ENCODE results near the gene SEZ6L.
A peak's percentile ranks its signal among the peaks of the same experiment; 100 is the strongest.

Gene SEZ6L

DNA sequence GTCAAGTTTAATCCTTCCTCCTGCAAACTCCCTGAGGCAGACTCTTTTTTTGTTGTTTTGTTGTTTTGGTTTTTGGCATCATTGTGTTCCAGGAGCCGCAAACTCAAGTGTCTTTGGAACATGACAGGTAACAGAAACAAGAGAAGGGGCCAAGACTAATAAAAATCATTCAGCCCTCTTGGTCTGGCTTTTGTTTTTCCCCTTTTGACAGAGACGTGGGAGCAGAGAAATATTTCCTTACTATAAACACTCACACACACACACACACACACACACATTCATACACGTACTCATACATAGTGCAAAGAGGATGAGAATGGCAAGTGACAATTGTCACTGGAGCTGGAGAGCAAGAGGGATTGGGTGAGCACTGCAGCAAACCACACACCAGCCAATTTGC is 249.4 kb downstream of the SEZ6L start:
- DNase-seq (ENCODE audit: low read depth): no peak

DNA sequence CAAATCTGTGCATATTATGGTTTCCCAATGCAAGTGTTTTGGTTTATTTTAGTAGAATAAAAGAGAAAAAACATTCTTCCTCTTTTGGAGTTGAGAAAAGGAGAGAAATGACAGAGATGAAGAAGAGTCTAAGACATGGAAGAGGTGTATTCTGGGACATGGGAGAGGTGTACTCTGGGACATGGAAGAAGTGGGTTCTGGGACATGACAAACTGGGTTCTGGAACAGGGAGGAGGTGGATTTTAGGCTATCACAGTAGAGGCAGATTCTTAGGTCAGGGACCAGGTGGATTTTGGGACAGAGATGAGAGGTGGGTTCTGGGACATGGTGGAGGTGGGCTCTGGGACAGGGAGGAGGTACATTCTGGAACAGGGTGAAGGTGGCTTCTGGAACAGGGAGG is 257.7 kb downstream of the SEZ6L start:
- no peak for DNase-seq (ENCODE audit: low read depth)

- DNase-seq (ENCODE audit: low read depth): peak; percentile 76
Observed at GRCh38 chr22:26428515-26429457, 259.5 kb downstream of the SEZ6L start, which contains the start of gene ASPHD2. Gene ASPHD2, plus strand, starts transcription at chr22:26429260. Its CDS starts 4,356 bp downstream, at chr22:26433616.

- no peak for DNase-seq (ENCODE audit: low read depth)
Observed at GRCh38 chr22:26429458-26430286, 260.4 kb downstream of the SEZ6L start.

GRCh38 chr22:26430600-26430999 is 261.3 kb downstream of the SEZ6L start:
- DNase-seq (ENCODE audit: low read depth): no peak

- no peak for DNase-seq (ENCODE audit: low read depth)
Observed at GRCh38 chr22:26431261-26431995, 262.2 kb downstream of the SEZ6L start.

DNA sequence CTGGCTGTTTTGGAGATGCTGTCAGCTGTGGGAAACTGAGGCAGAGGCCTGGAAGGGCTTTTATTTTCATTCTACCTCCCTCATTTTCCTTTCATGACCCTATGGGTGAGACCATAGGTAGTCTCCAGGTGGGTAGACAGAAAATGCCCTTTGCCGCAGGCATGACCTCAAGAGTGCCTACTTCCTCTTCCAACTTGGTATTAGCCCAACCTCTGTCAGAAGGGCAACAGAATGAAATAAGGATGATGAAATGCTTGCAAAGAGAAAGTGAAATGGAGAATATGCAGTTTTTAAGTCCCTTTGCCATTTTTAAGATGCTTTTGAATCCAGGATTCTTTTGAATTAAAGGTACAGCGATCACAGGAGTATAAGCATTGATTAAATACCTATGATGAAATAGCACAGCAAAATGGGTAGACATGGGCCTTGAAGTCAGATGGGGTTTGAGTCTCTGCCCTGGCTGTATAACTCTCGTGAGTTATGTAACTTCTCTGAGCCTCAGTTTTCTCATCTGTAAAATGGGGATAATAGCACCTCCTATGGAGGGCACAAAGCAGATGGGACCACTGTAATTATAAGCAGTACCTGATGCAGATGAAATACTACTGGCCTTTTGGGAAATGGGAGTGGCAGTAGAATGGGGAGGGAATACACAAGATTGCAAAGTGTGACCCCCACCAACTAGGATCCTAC is 263.5 kb downstream of the SEZ6L start:
- no peak for DNase-seq (ENCODE audit: low read depth)

All from T follicular helper cell (primary cell).